HCT116 (cell line): ENCODE data around the gene ARL8B. TPM values are rescaled to one million over a fixed set of nuclear protein-coding genes. Genes with fewer than 3 reads are reported as not detected.

Source experiments
- ATAC-seq: fragments of 200-7000 bp; cut with Tn5 transposase; 2 replicates; pipeline ENCODE4 v1.9.1; 2020; ENCODE audit warnings: mild to moderate bottlenecking, moderate library complexity
- BruUV-seq: library from RNA; stranded (reverse); fragments of 400-500 nt; replicated peaks from 2 replicates; lab custom pipeline; 2021; lab: Mats Ljungman, UMichigan
- CTCF ChIA-PET: fragments of 300-600 bp; sonication (Branson Sonifier 250); formaldehyde crosslinking; loops from one replicate; lab custom pipeline; 2021; ENCODE audit warnings: antibody characterized with exemption; lab: Charles Lee
- POLR2A ChIA-PET: fragments of 300-600, 350-600 bp; sonication (Branson Sonifier 250); formaldehyde crosslinking; loops from one replicate; lab custom pipeline; 2021; ENCODE audit warnings: antibody characterized with exemption; lab: Charles Lee
- RAD21 ChIA-PET, 2 experiments: fragments of 300-600 bp; sonication (Branson Sonifier 250); formaldehyde crosslinking; loops; one replicate each; lab custom pipeline; 2023; ENCODE audit warnings: low total read pairs in 2 of 2; ENCODE audit not compliant: uncharacterized antibody in 2 of 2, unreplicated experiment in 2 of 2, low non-redundant PET in 1 of 2; lab: Charles Lee
- DNase-seq: peaks from one replicate; pipeline ENCODE4 v3.0.0-alpha.2; 2010; ENCODE audit warnings: low read depth, low spot score
- H2AFZ ChIP-seq: fragments of 200-600 bp; shearing (Covaris generic), sonication (generic); 2 replicates; pipeline ENCODE4 v1.6.1; 2017; ENCODE audit warnings: low read depth, mixed run types, mixed read lengths, antibody characterized with exemption, low read length; ENCODE audit not compliant: poor library complexity, severe bottlenecking
- H3K27ac ChIP-seq: 2 replicates; pipeline ENCODE4 v1.5.1; 2012; ENCODE audit warnings: low read depth, low read length
- H3K27me3 ChIP-seq: fragments of 200-600 bp; sonication (generic); 2 replicates; pipeline ENCODE4 v1.6.1; 2016; ENCODE audit warnings: mixed run types, low read length, mixed read lengths; ENCODE audit not compliant: insufficient read depth
- H3K36me3 ChIP-seq, 2 experiments: fragments of 200-500 bp in 1 of 2; fragments of 200-600 bp in 1 of 2; sonication (Bioruptor generic) in 1 of 2; sonication (generic) in 1 of 2; 2 replicates each; pipeline versions ENCODE4 v1.5.1 to v1.6.1; 2014 to 2016; ENCODE audit warnings: low read length in 2 of 2, inconsistent platforms in 1 of 2, mixed read lengths in 1 of 2, mixed run types in 1 of 2; ENCODE audit not compliant: insufficient read depth in 2 of 2, control insufficient read depth in 1 of 2
- H3K4me1 ChIP-seq, 2 experiments: fragments of 200-600 bp in 1 of 2; sonication (generic) in 1 of 2; 2 replicates each; pipeline versions ENCODE4 v1.5.1 to v1.6.1; 2012 to 2017; ENCODE audit warnings: low read length in 2 of 2, inconsistent platforms in 1 of 2, mild to moderate bottlenecking in 1 of 2, mixed read lengths in 1 of 2, mixed run types in 1 of 2, moderate library complexity in 1 of 2; ENCODE audit not compliant: insufficient read depth in 2 of 2, control insufficient read depth in 1 of 2
- H3K4me2 ChIP-seq: fragments of 200-600 bp; sonication (generic); 2 replicates; pipeline ENCODE4 v1.6.1; 2017; ENCODE audit warnings: mixed run types, low read length, mixed read lengths
- H3K4me3 ChIP-seq, 2 experiments: fragments of 200-600 bp in 1 of 2; sonication (generic) in 1 of 2; replicated peaks in 1 of 2; 2 replicates each; pipeline ENCODE4 v1.5.1; 2011 to 2016; ENCODE audit warnings: low read length in 2 of 2, control low read depth in 1 of 2, low read depth in 1 of 2, mild to moderate bottlenecking in 1 of 2, mixed read lengths in 1 of 2, mixed run types in 1 of 2
- H3K79me2 ChIP-seq: fragments of 200-600 bp; sonication (generic); 2 replicates; pipeline ENCODE4 v1.6.1; 2017; ENCODE audit warnings: mild to moderate bottlenecking, mixed run types, low read length, moderate library complexity, mixed read lengths; ENCODE audit not compliant: insufficient read depth
- H3K9ac ChIP-seq: fragments of 200-600 bp; sonication (generic); 2 replicates; pipeline ENCODE4 v1.6.1; 2016; ENCODE audit warnings: low read length, mixed read lengths
- H3K9me2 ChIP-seq: fragments of 200-600 bp; sonication (generic), shearing (Covaris generic); 2 replicates; pipeline ENCODE4 v1.6.1; 2017; ENCODE audit warnings: mixed run types, mild to moderate bottlenecking, moderate library complexity; ENCODE audit not compliant: insufficient read depth
- H3K9me3 ChIP-seq, 2 experiments: fragments of 200-500 bp in 1 of 2; fragments of 200-600 bp in 1 of 2; sonication (Bioruptor generic) in 1 of 2; sonication (generic) in 1 of 2; 2 replicates each; pipeline ENCODE4 v1.6.1; 2014 to 2017; ENCODE audit warnings: low read length in 2 of 2, mixed read lengths in 2 of 2, inconsistent platforms in 1 of 2, low read depth in 1 of 2, mild to moderate bottlenecking in 1 of 2, mixed run types in 1 of 2, moderate library complexity in 1 of 2; ENCODE audit not compliant: control insufficient read depth in 1 of 2, insufficient read depth in 1 of 2
- H4K20me1 ChIP-seq: fragments of 200-600 bp; sonication (generic), shearing (Covaris generic); 2 replicates; pipeline ENCODE4 v1.6.1; 2017; ENCODE audit warnings: mixed run types, mild to moderate bottlenecking, moderate library complexity; ENCODE audit not compliant: insufficient read depth
- CBX3 ChIP-seq: IDR thresholded peaks from 2 replicates; pipeline ENCODE4 v1.6.1; 2012; ENCODE audit warnings: low read depth
- EZH2phosphoT487 ChIP-seq: fragments of 200-600 bp; IDR thresholded peaks from 2 replicates; pipeline ENCODE4 v1.6.1; 2018; ENCODE audit warnings: antibody characterized with exemption, borderline replicate concordance
- POLR2A ChIP-seq: IDR thresholded peaks from 2 replicates; pipeline ENCODE4 v1.7.0; 2011; ENCODE audit warnings: borderline replicate concordance; ENCODE audit not compliant: insufficient read depth, insufficient read length; ENCODE audit errors: extremely low read depth
- intact Hi-C: fragments of 100-400 bp; cut with micrococcal nuclease; formaldehyde crosslinking; loops from 2 replicates; pipeline ENCODE4 v1.10.0; 2022
- total RNA-seq: library from RNA; stranded (reverse); gene quantifications from one replicate; pipeline ENCODE4 v1.2.1, GENCODE V29; 2021; ENCODE audit not compliant: unreplicated experiment
- TF ChIP-seq, protein P1 (sequence below), 3 experiments: fragments of 200-600 bp in 1 of 3; sonication (generic) in 1 of 3; IDR thresholded peaks in 2 of 3; conservative IDR thresholded peaks in 1 of 3; 2 replicates each; pipeline ENCODE4 v1.5.1; 2012 to 2017; ENCODE audit warnings: low read depth in 2 of 3, low read length in 2 of 3, antibody characterized with exemption in 1 of 3, borderline replicate concordance in 1 of 3, control low read depth in 1 of 3, mild to moderate bottlenecking in 1 of 3, mixed read lengths in 1 of 3, mixed run types in 1 of 3, moderate library complexity in 1 of 3; ENCODE audit not compliant: insufficient read depth in 1 of 3
- TF ChIP-seq, protein P2 (sequence below): IDR thresholded peaks from 2 replicates; pipeline ENCODE4 v1.6.1; 2012; ENCODE audit warnings: low read depth

Gene ARL8B
- total RNA-seq, 1 experiment from 2014 or later = 38.1 TPM

DNA sequence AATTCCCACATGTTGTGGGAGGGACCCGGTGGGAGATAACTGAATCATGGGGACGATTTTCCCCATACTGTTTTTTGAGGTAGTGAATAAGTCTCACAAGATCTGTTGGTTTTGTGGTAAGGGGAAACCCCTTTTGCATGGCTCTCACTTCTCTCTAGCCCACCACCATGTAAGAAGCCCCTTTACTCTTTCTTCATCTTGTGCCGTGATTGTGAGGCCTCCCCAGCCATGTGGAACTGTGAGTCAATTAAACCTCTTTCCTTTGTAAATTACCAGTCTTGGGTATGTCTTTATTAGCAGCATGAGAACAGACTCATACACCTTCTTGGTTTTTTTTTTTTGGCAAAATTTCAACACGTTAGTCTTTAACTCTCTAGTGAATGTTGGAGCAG is 18.1 kb downstream of the ARL8B start:
- ChIA-PET CTCF (no interaction called here), POLR2A (no interaction called here), RAD21 (no interaction called here)
- Histone ChIP-seq H3K9me2 (no peaks in the 10 kb centered on the region), H3K9me3 (no peaks in the 10 kb centered on the region), H2AFZ (no peak overlapping the region), H3K36me3 (no peaks in the 10 kb centered on the region), H3K4me2 (no peak overlapping the region), H3K27me3 (no peaks in the 10 kb centered on the region), H3K4me1 (peaks cover 19 to 22% of the 10 kb centered on the region in 2 experiments), H3K79me2 (peaks cover 94% of the 10 kb centered on the region), H3K4me3 (no peak overlapping the region), H3K27ac (no peak overlapping the region), H3K9ac (no peak overlapping the region), H4K20me1 (no peaks in the 10 kb centered on the region; the same call in 1 of the 2 replicates)
- no peak for ATAC-seq
- TF ChIP-seq, protein P1, sequence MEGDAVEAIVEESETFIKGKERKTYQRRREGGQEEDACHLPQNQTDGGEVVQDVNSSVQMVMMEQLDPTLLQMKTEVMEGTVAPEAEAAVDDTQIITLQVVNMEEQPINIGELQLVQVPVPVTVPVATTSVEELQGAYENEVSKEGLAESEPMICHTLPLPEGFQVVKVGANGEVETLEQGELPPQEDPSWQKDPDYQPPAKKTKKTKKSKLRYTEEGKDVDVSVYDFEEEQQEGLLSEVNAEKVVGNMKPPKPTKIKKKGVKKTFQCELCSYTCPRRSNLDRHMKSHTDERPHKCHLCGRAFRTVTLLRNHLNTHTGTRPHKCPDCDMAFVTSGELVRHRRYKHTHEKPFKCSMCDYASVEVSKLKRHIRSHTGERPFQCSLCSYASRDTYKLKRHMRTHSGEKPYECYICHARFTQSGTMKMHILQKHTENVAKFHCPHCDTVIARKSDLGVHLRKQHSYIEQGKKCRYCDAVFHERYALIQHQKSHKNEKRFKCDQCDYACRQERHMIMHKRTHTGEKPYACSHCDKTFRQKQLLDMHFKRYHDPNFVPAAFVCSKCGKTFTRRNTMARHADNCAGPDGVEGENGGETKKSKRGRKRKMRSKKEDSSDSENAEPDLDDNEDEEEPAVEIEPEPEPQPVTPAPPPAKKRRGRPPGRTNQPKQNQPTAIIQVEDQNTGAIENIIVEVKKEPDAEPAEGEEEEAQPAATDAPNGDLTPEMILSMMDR (IDR thresholded peaks at IDR 0.05 in 2 of 3, conservative IDR thresholded peaks at IDR 0.05 in 1 of 3; ENCODE audit: borderline replicate concordance in 1 of 3, insufficient read depth in 1 of 3, low read depth in 2 of 3, low read length in 2 of 3) = no peak
- no peak for TF ChIP-seq EZH2phosphoT487
- no peak for TF ChIP-seq POLR2A
- TF ChIP-seq, protein P2, sequence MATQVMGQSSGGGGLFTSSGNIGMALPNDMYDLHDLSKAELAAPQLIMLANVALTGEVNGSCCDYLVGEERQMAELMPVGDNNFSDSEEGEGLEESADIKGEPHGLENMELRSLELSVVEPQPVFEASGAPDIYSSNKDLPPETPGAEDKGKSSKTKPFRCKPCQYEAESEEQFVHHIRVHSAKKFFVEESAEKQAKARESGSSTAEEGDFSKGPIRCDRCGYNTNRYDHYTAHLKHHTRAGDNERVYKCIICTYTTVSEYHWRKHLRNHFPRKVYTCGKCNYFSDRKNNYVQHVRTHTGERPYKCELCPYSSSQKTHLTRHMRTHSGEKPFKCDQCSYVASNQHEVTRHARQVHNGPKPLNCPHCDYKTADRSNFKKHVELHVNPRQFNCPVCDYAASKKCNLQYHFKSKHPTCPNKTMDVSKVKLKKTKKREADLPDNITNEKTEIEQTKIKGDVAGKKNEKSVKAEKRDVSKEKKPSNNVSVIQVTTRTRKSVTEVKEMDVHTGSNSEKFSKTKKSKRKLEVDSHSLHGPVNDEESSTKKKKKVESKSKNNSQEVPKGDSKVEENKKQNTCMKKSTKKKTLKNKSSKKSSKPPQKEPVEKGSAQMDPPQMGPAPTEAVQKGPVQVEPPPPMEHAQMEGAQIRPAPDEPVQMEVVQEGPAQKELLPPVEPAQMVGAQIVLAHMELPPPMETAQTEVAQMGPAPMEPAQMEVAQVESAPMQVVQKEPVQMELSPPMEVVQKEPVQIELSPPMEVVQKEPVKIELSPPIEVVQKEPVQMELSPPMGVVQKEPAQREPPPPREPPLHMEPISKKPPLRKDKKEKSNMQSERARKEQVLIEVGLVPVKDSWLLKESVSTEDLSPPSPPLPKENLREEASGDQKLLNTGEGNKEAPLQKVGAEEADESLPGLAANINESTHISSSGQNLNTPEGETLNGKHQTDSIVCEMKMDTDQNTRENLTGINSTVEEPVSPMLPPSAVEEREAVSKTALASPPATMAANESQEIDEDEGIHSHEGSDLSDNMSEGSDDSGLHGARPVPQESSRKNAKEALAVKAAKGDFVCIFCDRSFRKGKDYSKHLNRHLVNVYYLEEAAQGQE = no peak
- TF ChIP-seq CBX3 = no peak
- no TSS peak for BruUV-seq
- intact Hi-C loops = no loop called here
- no peak for DNase-seq
